LNCAP (cell line): Measurements from ENCODE around the gene FGF1.

Experiments
- CTCF ChIP-seq: fragments of 450-650 bp; IDR thresholded peaks from 2 replicates; pipeline ENCODE4 v1.5.1; 2017; ENCODE audit warnings: mild to moderate bottlenecking

FGF1 gene

DNA sequence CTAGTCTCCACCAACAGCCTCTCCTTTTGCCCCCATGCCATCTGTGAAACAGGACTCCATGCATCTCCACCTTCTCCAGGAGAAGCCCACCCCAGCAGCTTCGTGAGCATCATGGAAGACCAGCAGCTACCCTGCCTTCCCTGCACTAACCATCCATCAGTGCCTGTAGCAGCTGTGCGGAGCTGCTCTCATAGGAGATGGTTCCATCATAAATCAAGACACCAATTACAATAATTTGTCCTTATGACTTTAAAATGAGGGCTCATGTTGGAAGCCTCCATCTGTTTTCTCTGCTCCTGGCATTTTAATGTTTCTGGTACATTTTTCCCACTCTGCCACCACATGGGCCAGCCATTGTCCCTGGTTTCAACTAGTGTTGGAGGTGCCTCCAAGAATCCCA is 69.9 kb downstream of the FGF1 start:
- no peak for TF ChIP-seq CTCF

- TF ChIP-seq CTCF: no peak
Observed at GRCh38 chr5:142614054-142614453, 71.8 kb downstream of the FGF1 start.

GRCh38 chr5:142613271-142613671 is 72.6 kb downstream of the FGF1 start:
- no peak for TF ChIP-seq CTCF

DNA sequence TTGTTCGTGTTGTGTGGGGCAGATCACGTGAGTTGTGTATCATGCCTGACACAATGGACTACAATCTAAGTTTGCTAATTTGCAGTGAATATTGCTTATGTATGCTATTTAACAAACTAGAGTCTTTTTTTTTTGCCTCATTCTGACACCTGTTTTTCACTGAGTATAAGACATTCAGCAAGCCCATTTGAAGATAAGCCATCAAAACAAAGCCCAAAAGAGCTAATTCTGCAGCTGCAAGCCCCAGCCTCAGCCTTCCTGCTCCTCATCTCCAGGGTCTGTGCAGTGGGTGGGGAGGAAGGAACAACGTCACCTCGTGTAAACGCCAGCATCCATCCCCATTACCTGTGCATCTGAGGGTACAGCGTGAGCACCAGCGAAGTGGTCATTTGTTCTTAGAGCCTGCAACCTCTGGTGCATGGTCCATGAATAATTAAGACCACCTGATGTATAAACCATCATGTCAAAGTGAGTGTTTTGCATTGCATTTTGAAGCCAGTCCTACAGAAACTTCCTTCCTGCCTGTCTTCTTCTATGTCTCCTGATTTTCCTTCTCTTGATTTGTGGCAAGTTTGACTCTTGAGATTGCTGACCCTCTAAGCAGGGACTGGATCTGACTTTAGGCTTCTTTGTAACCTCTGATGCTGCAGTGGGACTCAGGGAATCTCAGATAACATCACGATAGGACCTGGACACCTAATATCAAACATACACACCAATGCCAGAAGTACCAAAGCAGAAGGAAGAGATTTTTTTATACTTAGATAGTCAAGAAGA is 73.2 kb downstream of the FGF1 start:
- no peak for TF ChIP-seq CTCF

GRCh38 chr5:142611154-142611553 is 74.7 kb downstream of the FGF1 start:
- peak; percentile 94 for TF ChIP-seq CTCF

DNA sequence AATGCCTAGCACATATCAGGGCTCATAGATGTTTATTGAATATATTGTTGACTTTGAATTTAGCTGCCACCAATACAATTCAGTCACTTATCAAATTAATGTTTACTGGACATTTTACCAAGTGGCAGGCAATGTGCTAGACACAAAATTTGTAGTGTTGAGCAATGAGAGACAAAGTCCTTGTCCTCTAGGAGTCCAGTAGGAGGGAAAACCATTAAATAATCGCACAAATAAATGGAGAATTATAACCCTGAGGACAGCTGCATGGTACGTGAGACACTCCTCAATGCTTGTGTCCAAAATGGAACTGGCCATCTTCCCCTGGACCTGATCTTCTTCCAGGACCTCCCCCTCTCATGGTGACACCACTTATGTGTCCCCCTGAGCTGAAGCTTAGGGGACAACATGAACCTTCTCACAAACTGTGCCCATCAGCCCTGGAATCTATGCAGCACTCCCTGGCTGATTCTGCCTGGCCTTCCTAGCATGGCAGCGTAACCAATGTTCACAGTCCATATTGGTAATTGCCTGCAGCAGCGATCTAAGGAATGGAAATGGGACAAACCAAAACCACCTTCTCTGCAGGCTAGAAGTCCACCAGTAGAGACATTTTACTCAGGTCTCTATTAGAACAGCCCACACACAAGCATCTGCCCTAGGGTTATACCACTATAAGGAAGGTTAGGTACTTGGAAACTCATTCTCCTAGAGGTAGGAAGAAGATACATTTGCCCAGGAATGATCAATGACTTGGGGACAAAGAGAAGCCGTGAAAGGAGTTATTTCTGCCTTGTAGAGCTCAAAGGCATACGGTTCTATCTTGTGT is 75.5 kb downstream of the FGF1 start:
- TF ChIP-seq CTCF: no peak

GRCh38 chr5:142609142-142609541 is 76.7 kb downstream of the FGF1 start:
- TF ChIP-seq CTCF: no peak
